HTERT RPE-1 (cell line): ENCODE data around the gene ZNF236.

Source experiments
- in situ Hi-C: fragments of 300-500 bp; cut with MboI; formaldehyde crosslinking; loops from 4 replicates; pipeline ENCODE4 v1.14.3; 2020; ENCODE audit warnings: low sequenced_read_pairs

ZNF236 gene

DNA sequence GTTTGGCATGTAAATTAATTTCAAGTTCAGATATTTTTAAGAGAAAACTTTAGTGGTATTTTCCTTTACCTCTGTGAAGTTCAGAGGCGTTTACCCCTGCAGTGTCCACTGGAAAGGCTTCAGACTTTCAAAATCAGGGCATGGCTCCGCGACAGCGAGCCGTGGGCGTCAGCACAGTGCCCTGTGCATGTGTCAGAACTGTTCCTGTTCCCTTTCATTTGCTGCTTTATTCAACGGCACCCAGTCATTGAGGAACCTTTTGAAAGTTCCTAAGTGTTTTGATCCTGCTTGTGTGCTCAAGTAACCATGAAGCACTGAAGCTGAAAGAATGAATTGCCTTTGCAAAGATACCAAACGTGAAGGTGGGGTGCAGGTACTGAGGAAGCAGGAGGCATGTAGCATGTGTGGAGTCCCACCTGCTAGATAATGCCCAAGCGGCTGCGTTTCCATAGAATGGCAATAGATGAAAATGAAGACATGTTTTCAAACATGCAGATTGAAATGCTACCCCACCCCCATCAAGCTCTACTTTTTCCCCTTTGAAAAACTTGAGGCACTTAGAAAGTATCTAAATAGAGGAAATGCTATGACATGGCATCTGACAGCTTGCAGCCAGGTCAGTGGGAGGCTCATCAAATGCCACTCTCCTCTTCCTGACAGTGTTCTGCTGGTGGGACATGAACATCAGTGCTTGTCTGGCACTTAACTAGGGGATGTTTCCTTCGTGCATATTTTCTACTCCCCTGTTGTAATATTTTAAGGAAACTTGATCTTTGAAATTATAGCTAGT lies 148.6 kb downstream of the ZNF236 start:
- in situ Hi-C loops: no loop called here

DNA sequence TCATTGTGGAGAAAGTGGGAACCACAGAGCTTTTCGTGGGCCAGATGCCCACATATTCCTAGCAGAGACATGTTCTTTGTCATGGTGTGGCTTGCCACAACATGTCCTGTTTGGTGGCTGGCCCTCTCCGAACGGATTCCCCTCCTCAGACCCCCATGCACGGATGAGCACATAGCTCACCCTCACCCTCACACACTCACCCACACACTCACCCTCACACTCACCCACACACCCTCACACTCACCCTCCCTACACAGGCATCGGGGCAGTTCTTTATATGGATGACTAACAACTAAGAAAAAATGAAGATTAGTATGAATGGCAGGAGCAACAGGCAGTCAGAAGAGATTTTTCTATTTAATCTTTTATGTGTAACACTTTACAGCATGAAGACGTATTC lies 149.9 kb downstream of the ZNF236 start:
- in situ Hi-C loops: no loop called here

DNA sequence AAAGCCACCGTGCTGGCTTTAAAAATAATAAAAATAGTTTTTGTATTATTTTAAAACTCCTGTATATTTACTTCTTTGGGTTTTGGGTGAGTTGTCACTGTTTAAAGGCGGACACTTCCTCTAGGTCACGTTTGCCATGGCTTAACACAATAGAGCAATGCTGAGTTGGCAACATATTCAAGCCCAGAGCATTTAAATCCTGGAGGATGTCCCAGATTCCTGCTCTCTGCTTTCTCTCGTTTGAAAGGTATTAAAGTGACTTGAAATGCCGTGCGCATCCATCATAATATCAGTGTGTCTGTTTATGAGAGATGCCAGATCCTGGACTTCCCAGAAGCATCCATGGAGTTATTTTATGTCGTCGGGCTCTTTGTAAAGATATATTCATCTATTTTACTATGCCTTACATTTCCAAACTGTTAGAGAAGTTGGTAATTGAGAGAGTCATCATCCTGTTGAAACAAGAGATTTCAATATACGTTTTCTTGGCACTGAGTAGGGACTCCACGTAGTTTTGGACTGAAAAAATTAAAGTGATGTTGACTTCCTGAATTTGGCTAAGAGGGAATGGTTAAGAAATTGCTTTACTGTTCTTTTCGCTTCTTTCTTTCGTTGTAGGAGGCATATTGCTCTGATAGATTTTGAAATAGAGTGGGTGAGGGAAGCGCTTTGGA lies 150.6 kb downstream of the ZNF236 start:
- in situ Hi-C loops: no loop called here

DNA sequence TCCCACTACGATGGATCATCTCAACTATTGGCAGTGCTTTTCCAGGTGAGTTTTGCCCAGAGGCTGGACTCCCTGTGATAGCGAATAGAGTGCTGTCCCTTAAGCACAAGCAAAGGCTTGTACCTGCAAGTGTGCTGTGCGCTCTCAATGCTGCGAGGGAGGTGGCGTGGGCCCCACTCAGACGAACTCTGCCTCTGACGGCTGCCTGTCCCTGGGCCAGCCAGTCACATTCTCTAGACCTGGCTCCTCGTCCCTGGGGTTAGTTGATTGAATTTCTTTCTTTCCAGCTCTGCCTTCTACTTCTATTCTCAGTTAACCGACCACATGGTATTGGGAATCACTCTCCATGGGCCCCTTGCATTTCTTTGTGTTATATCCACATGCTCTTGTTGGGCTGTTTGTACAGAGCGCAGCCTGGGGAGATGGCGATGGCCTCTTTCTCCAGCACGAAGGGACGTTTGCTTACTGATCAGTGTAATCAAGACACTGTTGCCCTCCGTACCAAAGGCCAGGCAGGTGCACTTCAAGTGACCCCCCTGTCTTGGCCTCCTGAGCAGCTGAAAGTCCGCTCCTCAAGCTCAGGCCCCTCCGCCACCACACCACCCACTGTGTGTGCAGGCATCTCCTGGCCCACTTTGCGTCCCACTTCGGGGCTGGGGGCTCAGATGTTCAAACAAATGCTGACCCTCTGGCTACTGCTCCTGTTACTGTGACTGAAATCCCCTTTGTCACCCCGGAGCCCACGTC lies 151.3 kb downstream of the ZNF236 start:
- in situ Hi-C loops: no loop called here

DNA sequence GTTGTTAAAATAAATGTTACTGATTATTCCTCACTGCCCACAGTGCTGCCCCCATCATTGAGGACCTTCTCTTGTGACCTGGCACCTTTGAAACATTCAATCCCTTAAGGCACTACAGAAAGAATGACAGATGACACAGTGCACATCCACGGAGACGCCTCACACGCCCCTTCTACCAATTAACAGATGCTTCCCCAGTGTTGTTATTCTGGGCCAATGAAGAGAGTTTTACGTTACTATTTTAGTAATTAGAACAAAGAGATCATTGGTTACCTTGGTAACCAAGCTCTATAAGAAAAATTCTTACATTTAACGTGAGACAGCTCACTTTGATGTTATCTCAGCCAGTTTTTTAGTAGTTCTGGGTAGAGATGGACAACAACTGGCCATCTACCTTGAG lies 152.0 kb downstream of the ZNF236 start:
- in situ Hi-C loops: no loop called here

DNA sequence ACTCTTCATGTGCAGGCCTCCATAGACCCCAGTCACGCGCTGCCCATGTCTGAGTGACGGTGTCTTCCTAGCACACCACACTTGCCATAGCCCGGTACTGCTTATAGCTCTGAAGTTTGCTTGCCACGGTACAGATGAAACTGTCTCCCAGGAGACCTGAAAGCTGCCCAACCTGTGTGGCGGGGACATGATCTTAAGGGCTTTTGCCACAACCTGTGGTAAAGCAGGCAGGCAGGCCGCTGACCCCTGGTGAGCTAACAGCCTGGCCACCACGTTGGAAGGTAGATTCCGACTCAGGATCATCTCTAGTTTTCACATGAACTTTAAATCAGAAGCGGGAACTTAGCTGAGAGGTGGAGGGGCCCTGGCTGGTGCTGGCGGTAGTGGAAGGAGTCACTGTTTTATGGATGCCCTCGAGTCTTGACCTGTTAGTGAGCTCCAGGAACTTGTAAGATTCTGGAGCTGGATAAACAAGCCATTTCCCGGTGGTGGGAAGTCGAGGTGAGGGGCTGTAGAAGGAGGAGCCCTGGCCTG lies 153.3 kb downstream of the ZNF236 start:
- in situ Hi-C loops: no loop called here

DNA sequence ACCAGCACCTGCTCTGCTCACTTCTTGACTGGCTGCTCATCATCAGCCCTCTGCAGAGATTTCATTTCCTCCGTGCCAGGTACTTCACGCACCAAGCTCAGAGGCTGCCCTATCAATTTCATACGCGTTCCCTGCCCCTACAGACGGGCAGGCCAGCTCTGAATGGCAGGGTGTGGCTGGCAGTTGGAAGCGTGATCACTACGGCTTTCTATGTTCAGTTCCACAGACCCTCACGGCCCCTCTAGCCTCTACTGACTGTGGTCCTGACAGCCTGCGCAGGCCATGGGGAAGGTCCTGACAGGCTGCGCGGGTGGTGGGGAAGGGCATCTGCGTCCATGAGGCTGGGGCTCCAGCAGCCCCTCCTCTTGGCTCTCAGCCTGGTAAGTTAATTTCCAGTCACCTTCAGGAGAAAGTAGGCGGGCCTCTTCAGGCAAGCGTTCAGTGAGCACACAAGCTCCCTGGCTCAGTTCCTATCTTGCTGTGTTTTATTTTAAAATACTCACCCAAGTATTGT lies 154.8 kb downstream of the ZNF236 start:
- in situ Hi-C loops: no loop called here

DNA sequence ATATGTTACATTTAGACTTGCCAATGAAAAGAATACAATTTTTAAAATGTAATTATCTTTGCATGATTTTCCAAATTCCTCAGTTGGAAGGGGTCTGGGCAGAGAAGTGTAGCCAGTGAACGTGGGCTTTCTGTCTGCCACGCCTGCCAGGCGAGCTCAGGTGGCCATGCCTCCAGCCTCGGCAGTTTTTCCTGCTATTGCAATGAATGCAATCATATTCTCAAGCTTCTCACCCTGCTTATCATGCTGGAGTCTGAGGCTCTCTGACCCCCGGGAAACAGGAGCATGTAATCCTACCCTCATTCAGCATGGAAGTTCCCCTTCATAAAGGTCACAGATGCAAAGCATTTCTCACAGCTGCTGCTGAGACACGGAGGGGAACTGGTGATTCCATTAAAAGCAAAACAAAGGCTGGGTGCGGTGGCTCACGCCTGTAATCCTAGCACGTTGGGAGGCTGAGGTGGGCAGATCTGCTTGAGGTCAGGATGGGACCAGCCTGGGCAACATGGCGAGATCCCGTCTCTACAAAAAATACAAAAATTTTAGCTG lies 155.4 kb downstream of the ZNF236 start:
- in situ Hi-C loops: no loop called here

DNA sequence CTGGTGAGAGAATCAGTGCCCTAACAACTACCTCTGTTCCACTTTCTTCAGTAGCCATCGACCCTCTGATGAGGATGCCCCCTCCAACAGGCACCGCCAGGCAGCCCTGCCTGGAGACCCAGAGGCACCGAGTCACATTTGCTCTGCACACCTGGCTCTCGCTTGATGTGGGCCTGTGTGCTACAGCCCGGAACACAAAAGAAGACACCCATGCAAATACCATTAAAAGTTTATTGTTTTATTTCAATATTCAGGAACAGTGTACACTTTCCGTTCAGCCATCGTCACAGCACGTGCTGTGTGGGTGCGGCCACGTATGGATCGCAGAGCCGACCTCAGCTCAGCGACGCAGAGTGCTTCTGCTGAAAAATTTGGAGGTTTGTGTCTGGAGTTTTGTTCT lies 156.3 kb downstream of the ZNF236 start:
- in situ Hi-C loops: no loop called here

DNA sequence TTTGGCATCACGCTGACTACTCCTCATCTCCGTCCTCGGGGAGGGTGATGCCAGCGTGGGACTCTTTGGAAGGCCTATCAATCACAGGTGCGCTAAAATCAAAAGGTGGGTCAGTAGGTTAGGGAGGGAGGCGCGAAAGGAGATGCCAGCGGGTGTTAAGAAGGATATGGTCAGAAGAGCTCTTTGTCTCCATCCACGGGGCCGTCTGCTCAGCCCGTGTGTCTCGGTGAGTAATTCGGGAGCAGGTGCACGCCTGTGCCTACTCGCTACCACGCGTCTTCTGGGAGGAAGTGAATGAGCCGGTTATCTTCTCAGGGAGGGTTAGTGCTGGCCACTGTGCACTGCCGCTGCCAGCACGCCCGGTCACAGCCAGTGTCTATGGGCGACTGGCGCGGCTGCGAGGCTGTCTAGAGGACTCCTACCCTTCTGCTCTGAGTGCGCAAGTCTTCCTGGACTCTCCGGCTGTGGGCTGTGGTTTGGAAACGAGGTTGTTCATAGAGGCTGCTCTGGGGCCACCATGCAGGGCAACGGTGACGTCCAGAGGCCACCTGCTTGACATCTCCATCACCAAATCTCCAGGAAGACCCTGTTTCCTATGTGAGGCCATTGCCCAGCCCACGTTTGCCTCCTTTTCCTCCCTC lies 156.9 kb downstream of the ZNF236 start:
- in situ Hi-C loops: no loop called here

DNA sequence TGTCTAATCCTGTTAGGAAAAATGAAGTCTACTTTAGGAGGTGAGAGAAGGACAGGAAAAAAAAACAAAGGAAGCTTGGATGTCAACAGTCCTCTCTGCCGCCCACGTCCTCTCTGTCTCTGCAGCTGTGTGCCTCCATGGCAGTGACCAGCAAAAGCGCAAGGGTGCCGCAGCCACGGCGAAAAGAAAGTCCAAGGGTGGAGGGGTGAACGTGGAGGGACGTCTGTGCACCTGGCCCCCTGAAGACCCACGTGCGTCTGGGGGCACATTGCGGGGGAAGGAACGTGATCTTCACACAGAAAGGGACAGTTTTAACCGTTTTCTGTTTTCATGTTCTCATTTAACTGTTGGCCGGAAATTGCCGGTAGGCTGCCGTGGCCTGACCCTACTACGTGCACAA lies 157.5 kb downstream of the ZNF236 start:
- in situ Hi-C loops: no loop called here

DNA sequence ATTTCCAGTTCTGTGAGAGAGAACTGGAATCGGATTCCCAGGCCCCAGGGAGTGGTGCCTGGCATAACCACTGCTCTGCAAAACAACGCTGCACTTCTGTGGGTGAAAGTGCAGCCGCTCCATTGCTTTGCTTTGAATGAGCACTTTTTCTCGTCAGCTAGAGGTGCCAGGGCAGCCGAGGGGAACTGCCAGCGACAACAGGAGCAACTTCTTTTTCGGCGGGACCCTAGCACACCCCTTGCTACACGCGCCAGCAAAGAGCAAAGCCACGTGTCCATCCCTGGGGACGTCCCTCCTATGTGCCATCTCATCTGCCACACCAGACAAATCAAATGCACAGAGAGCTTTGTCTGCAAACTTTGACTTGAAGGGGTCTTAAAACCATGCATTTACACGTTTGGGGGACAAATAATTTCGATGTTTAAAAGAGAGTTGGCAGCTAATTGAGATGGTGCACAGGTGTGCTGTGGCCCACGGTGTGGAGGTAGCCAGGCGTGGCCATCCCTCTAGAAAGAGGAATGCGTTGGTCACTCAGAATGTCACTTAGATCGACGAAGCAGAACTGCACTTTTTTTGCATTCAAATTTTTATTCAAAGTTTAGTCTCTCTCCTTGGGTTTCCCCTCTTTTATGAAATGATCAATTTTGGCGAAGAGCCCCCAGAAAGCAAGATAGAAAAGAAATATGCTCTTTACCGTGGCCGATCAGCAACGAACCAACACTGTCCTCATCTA lies 158.5 kb downstream of the ZNF236 start:
- in situ Hi-C loops: no loop called here

DNA sequence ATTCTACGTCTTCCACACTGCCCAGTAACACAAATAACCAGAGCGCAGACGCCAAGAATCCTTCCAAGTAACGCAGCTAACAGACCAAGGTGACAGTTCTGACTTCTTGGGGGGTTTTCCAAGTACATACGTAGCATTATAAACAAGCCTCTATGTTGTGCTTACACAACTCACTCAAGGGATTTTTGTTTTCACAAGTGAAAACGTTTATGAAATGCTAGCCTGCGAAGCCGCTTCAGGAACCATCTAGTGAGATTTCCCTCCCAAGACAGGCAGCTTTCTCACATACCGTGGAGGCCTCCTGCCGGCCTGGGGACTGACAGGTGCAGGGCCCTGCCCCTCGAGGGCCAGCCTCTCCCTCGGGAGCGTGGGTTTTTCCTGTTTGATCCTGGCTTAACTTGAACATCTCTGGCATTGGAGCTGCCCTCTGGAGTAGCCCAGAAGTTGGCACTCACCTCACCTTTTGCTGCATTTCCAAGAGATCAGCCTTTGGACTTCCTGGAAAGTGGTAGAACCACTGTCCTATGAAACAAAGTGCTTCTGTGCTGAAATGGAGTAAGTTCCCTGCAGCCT lies 159.1 kb downstream of the ZNF236 start:
- in situ Hi-C loops: no loop called here

DNA sequence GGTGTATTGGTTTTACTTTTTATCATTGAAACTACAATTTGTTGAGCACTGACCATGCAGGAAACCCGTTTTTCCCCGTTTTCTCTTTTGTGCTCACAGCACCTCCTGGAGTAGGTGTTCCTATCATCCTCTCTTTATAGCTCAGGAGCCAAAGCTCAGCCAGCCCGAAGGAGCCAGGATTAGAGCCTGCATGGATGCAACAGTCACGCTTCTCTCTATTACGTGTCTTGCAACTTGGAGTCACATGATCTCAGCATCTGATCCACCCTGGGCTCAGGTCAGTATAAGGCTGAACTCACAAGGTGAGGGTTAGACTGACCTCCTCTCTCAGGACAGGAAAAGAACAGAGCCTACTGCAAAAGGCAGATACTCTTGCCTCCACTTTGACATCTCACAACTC lies 159.7 kb downstream of the ZNF236 start:
- in situ Hi-C loops: no loop called here

DNA sequence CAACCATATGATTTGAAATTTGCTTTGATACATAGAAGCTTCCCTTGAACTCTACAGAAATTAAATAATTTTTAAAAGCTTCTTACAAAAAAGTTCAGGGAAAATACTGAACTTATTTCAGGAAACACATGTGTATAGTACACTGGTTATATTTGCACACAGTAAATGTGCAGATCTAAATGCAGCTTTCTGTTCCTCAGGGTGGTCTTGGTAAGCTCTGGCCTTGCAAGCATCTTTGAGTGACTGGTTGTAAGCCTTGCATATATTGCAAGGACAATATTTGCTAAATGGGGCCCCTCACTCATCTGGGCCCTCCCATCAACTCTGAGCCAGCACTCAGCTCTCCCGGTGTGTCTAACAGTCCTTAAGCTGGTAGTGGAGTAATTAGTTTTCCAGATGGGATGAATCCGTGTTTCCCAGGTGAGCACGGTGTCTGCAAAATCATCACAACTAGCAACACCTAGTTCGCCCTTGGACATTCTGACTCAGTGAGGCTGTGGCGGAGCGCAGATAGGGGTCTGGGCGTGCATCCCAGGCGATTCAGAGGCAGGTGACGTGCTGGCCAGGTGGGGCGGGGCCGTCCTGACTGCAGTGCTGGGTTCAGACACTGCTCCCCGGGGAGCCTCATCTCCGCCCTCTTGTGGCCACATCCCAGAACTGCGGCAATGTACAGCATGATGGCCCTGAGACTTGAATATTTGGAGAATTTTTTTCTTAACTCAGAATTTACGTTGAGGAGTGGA lies 160.7 kb downstream of the ZNF236 start:
- in situ Hi-C loops: no loop called here

DNA sequence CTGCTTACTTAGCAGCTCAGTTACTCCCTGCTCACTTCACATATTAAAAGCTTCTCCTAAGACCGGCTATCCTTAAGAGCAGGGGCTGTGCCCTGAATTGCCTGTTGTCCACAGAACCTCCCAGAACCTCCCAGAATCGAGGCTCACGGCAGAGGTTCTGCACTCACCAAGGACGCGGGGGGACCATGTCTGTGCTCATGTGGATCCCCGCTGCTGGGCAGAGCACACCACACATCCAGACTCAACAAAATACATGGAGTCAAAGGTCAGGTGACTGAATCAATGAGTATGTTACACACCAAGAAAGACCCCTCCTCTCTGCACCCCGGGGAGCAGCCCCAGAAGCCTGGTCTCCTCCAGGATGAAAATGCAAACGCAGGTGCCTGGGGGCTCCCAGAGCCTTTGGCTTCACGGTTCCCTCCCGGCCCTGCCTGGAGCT lies 161.3 kb downstream of the ZNF236 start:
- in situ Hi-C loops: no loop called here

DNA sequence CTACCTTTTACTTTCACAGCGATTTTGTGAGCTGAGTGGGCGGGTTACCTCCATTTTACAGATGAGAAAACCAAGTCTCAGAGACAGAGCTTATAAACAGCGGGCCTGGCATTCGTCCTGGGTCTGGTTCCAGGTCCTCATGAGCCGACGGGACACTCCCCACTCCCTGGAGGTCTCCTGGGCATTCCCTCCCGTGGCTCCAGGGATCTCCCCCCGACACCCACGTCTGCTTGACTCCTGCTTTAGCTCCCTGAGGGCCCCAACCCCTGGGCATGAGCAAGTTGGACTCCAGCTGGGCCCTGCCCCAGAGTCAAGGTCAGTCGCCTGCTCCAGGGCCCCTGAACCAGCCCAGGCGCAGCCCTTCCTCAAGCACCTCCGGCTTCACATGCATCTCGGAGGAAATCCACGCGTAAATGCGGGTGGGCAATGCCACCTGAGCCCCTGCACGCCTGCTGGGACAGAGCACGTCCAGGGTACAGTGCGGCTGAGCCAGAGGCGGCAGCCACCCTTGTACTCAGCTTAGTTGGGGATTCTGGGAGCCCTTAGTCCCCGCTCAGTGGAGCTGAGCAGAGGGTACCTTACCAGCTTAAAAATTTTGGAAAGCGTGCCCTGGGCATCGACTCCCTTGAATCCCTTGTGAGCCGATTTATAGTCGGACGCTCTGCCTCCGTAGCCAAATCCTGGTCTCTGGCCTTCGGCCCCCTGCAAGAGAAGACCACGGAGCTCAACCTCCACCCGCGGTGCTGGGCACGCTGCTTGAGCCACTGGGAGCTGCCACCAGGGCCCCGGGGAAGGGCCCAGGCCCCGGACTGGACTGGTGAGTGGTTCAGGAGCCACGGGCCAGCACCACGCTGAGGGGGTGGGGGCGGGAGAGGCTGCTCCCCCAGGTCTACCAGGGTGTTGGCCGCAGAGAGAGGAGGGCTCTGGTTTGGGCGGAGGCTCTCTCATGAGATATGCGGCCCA lies 162.1 kb downstream of the ZNF236 start:
- in situ Hi-C loops: no loop called here
